GM21367 (cell line): ENCODE data around the gene SLC46A1.

Source experiments
- ATAC-seq: cut with Tn5 transposase; IDR thresholded peaks from one replicate; pipeline ENCODE4 v1.9.1; 2021; ENCODE audit not compliant: unreplicated experiment

The SLC46A1 gene

GRCh38 chr17:28363186-28363585 lies 42.8 kb downstream of the SLC46A1 start:
- ATAC-seq: no peak

- ATAC-seq: no peak
Measured at GRCh38 chr17:28357901-28358197, 48.2 kb downstream of the SLC46A1 start.

GRCh38 chr17:28357061-28357900 lies 48.7 kb downstream of the SLC46A1 start, which contains the start of gene POLDIP2:
TSS of gene POLDIP2 (minus strand) at chr17:28357527. CDS start at chr17:28357448, 79 bp downstream.
- ATAC-seq: peak; percentile 77

- ATAC-seq: no peak
Measured at GRCh38 chr17:28350271-28350670, 55.7 kb downstream of the SLC46A1 start.

GRCh38 chr17:28348979-28349378 lies 57.0 kb downstream of the SLC46A1 start:
- no peak for ATAC-seq

GRCh38 chr17:28347261-28347891 lies 58.6 kb downstream of the SLC46A1 start:
- ATAC-seq: no peak

- no peak for ATAC-seq
Measured at GRCh38 chr17:28346746-28347246, 59.2 kb downstream of the SLC46A1 start.

- no peak for ATAC-seq
Measured at GRCh38 chr17:28346199-28346580, 59.8 kb downstream of the SLC46A1 start.

- no peak for ATAC-seq
Measured at GRCh38 chr17:28345419-28346198, 60.4 kb downstream of the SLC46A1 start.
